Suprapubic skin (tissue), 3 donors: ENCODE data around the gene YKT6.

Experiments used
- EP300 ChIP-seq: sonication (generic); formaldehyde crosslinking; IDR thresholded peaks from one replicate; pipeline ENCODE4 v1.6.1; 2017; ENCODE audit warnings: antibody characterized with exemption
- TF ChIP-seq, protein P1 (sequence below), 2 donors: fragments of 200-600 bp in 1 of 2; fragments of 450-650 bp in 1 of 2; sonication (generic) in 1 of 2; IDR thresholded peaks; one replicate each; pipeline ENCODE4 v1.5.1; 2016 to 2019; ENCODE audit warnings: antibody characterized with exemption in 2 of 2, mild to moderate bottlenecking in 1 of 2, moderate library complexity in 1 of 2

DNA sequence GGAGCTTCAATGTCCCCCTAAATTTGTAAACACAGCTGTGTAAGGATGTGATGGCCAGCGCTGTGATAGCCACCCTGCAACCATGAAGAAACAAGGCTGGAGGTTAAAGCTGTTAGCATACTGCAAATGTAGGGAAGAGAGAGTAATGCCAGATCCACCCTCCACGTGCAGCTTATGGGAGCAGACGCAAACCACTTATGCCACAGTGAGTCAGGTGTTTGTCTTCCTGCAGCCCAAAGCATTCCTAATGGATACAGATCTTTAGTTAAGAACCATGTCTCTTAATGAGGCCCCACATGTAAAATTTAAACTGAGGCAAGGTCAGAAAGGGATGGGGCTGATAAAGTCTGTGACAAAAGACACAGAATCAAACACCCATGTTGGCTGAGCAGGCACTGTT lies 46.1 kb upstream of the YKT6 start:
- TF ChIP-seq EP300 = no peak
- TF ChIP-seq, protein P1, sequence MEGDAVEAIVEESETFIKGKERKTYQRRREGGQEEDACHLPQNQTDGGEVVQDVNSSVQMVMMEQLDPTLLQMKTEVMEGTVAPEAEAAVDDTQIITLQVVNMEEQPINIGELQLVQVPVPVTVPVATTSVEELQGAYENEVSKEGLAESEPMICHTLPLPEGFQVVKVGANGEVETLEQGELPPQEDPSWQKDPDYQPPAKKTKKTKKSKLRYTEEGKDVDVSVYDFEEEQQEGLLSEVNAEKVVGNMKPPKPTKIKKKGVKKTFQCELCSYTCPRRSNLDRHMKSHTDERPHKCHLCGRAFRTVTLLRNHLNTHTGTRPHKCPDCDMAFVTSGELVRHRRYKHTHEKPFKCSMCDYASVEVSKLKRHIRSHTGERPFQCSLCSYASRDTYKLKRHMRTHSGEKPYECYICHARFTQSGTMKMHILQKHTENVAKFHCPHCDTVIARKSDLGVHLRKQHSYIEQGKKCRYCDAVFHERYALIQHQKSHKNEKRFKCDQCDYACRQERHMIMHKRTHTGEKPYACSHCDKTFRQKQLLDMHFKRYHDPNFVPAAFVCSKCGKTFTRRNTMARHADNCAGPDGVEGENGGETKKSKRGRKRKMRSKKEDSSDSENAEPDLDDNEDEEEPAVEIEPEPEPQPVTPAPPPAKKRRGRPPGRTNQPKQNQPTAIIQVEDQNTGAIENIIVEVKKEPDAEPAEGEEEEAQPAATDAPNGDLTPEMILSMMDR (IDR thresholded peaks at IDR 0.05) = no peak
